ENCODE data around the gene HSPA2.

GRCh38 chr14:64508215-64508776 is 32.2 kb upstream of the HSPA2 start:
- TF ChIP-seq, protein P1, sequence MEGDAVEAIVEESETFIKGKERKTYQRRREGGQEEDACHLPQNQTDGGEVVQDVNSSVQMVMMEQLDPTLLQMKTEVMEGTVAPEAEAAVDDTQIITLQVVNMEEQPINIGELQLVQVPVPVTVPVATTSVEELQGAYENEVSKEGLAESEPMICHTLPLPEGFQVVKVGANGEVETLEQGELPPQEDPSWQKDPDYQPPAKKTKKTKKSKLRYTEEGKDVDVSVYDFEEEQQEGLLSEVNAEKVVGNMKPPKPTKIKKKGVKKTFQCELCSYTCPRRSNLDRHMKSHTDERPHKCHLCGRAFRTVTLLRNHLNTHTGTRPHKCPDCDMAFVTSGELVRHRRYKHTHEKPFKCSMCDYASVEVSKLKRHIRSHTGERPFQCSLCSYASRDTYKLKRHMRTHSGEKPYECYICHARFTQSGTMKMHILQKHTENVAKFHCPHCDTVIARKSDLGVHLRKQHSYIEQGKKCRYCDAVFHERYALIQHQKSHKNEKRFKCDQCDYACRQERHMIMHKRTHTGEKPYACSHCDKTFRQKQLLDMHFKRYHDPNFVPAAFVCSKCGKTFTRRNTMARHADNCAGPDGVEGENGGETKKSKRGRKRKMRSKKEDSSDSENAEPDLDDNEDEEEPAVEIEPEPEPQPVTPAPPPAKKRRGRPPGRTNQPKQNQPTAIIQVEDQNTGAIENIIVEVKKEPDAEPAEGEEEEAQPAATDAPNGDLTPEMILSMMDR (IDR thresholded peaks at IDR 0.05; ENCODE audit: poor library complexity): no peak
- TF ChIP-seq EZH2phosphoT487 (IDR thresholded peaks at IDR 0.05; ENCODE audit: low read depth, severe bottlenecking, unreplicated experiment): no peak
- no peak for TF ChIP-seq EZH2 (IDR thresholded peaks at IDR 0.05; ENCODE audit: borderline replicate concordance)
